HepG2 (cell line): ENCODE data around the gene TMEM250. TPM values are rescaled to one million over a fixed set of nuclear protein-coding genes. Genes with fewer than 3 reads are reported as not detected.

Experiments used
- ATF7 ChIP-seq, 2 experiments: fragments of 450-650 bp in 1 of 2; sonication (generic) in 1 of 2; formaldehyde crosslinking in 1 of 2; IDR thresholded peaks; 2 replicates each; pipeline versions ENCODE4 v1.4.0 to v1.6.1; 2016 to 2020; ENCODE audit warnings: antibody characterized with exemption in 1 of 2, mild to moderate bottlenecking in 1 of 2, missing genetic modification reagents in 1 of 2
- FIP1L1 ChIP-seq: fragments of 200-400 bp; formaldehyde crosslinking; IDR thresholded peaks from 2 replicates; pipeline ENCODE4 v1.6.1; 2018; ENCODE audit warnings: low read depth, mild to moderate bottlenecking, low read length, moderate library complexity, borderline replicate concordance; ENCODE audit not compliant: insufficient read depth
- KLF9 ChIP-seq: IDR thresholded peaks from 2 replicates; pipeline ENCODE4 v1.6.1; 2016; ENCODE audit warnings: low read depth
- LRRFIP1 ChIP-seq: sonication (generic); formaldehyde crosslinking; conservative IDR thresholded peaks from 2 replicates; pipeline ENCODE4 v1.4.0; 2020; ENCODE audit warnings: missing genetic modification reagents
- RAD51 ChIP-seq: fragments of 450-650 bp; IDR thresholded peaks from 2 replicates; pipeline ENCODE4 v1.6.1; 2016; ENCODE audit warnings: borderline replicate concordance
- SIX4 ChIP-seq: sonication (generic); formaldehyde crosslinking; IDR thresholded peaks from 2 replicates; pipeline ENCODE4 v1.4.0; 2020; ENCODE audit warnings: missing genetic modification reagents
- ZBTB44 ChIP-seq: sonication (generic); formaldehyde crosslinking; IDR thresholded peaks from 2 replicates; pipeline ENCODE4 v1.4.0; 2020; ENCODE audit warnings: missing genetic modification reagents
- polyA plus RNA-seq, 8 experiments: library from polyadenylated mRNA; depleted of rRNA in 3 of 8; stranded (reverse) in 7 of 8; unstranded in 1 of 8; fragments of >200 nt; fragmentation: Illumina TruSeq in 4 of 8; extraction: Trizol in 4 of 8; gene quantifications; 2 replicates each; pipeline versions ENCODE4 v1.2.1 to v1.2.3, GENCODE V29; 2011 to 2016; ENCODE audit warnings: low read depth in 4 of 8, missing spikeins in 1 of 8, mixed read lengths in 1 of 8; ENCODE audit not compliant: insufficient read depth in 1 of 8
- total RNA-seq, 5 experiments: library from RNA; depleted of rRNA; stranded (reverse); fragments of >200 nt; fragmentation: Illumina TruSeq; extraction: Trizol; gene quantifications; 2 replicates each; pipeline ENCODE4 v1.2.3, GENCODE V29; 2016; ENCODE audit warnings: low read depth in 1 of 5

Gene TMEM250
- total and polyA plus RNA-seq, 2 of the 13 experiments (the other 11 are each of a cell fraction or from before 2014, with no cell fraction given): 5.5 to 13.9 TPM

GRCh38 chr9:136087741-136088480 lies 30.8 kb downstream of the TMEM250 start (continued):
- TF ChIP-seq ATF7 (IDR thresholded peaks at IDR 0.05) (no peak), ATF7 (CRISPR knock-in tag; IDR thresholded peaks at IDR 0.05) (no peak), RAD51 (no peak), KLF9 (no peak), SIX4 (no peak), LRRFIP1 (CRISPR knock-in tag) (no peak), ZBTB44 (CRISPR knock-in tag) (no peak), FIP1L1 (no peak)
